Measurements from ENCODE around the gene SH3BGR.

SH3BGR gene

DNA sequence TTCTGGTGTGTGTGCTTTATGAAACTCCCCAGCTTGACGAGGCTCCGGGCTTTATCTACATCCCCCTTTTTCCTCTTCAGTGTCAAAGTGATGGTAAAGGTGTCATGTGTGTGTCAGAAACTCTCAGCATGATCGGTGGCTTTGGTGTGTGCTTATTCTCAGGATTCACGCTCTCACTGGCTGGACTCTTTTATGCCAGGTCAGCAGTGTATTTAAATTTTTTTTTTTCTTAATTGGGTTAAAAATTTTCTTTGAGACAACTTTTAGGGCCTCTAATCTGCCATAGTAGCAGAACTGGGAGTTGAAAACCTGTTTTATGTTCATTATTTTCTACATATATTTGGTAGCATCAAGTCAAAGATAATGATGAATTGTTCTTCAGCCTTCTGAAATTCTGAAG, 21.0 kb downstream of the SH3BGR start:
- DNase-seq (ENCODE audit: extremely low spot score) = no peak
- ChIA-PET POLR2A (no interaction called here), CTCF (no interaction called here)
- no peak for TF ChIP-seq BHLHE40 (IDR thresholded peaks at IDR 0.05; ENCODE audit: borderline replicate concordance)
- TF ChIP-seq HDGF (IDR thresholded peaks at IDR 0.05; ENCODE audit: borderline replicate concordance) = no peak
- TF ChIP-seq FOXK2 (IDR thresholded peaks at IDR 0.05) = no peak
- no peak for TF ChIP-seq FOXA1 (IDR thresholded peaks at IDR 0.05)
- TF ChIP-seq SP1 (IDR thresholded peaks at IDR 0.05) = no peak
- no peak for TF ChIP-seq L3MBTL2 (conservative IDR thresholded peaks at IDR 0.05)
- TF ChIP-seq TARDBP (IDR thresholded peaks at IDR 0.05) = no peak
- no peak for TF ChIP-seq ARNT (IDR thresholded peaks at IDR 0.05)
- TF ChIP-seq FOXM1 (IDR thresholded peaks at IDR 0.05; ENCODE audit: borderline replicate concordance) = no peak
- no peak for TF ChIP-seq LEF1 (IDR thresholded peaks at IDR 0.05; ENCODE audit: borderline replicate concordance)
- no peak for TF ChIP-seq ELF4 (IDR thresholded peaks at IDR 0.05)
- TF ChIP-seq ZNF384 (IDR thresholded peaks at IDR 0.05) = no peak

DNA sequence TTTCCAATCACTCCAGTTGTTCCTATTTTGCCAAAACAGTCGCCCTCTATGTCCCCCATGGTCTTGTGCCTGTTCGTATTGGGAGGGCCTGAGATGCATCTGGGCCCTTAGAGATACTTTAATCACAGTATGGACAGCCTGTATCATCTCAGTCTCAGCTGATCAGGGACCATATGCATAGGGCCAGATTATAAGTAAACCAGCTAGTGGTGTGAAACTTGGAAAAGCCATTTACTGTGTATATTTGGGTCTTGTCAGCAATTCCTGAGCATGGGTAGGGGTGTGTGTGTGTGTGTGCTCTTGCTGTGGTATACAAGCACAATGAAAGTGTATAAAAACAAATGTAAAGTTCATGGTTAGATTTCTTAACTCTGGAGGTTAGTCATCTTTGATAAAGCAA, 22.8 kb downstream of the SH3BGR start:
- CTCF ChIA-PET = no interaction called here
- POLR2A ChIA-PET = no interaction called here
- DNase-seq (ENCODE audit: extremely low spot score) = no peak
- TF ChIP-seq ELF4 (IDR thresholded peaks at IDR 0.05) (no peak), L3MBTL2 (conservative IDR thresholded peaks at IDR 0.05) (no peak), SP1 (IDR thresholded peaks at IDR 0.05) (no peak), NFRKB (IDR thresholded peaks at IDR 0.05) (no peak), ZNF384 (IDR thresholded peaks at IDR 0.05) (no peak), HDGF (IDR thresholded peaks at IDR 0.05; ENCODE audit: borderline replicate concordance) (no peak), SUZ12 (IDR thresholded peaks at IDR 0.05) (no peak), BHLHE40 (IDR thresholded peaks at IDR 0.05; ENCODE audit: borderline replicate concordance) (no peak), CTBP1 (IDR thresholded peaks at IDR 0.05; ENCODE audit: borderline replicate concordance) (no peak), FOXK2 (IDR thresholded peaks at IDR 0.05) (no peak), ARNT (IDR thresholded peaks at IDR 0.05) (no peak), LEF1 (IDR thresholded peaks at IDR 0.05; ENCODE audit: borderline replicate concordance) (no peak)
- TF ChIP-seq, protein P1, sequence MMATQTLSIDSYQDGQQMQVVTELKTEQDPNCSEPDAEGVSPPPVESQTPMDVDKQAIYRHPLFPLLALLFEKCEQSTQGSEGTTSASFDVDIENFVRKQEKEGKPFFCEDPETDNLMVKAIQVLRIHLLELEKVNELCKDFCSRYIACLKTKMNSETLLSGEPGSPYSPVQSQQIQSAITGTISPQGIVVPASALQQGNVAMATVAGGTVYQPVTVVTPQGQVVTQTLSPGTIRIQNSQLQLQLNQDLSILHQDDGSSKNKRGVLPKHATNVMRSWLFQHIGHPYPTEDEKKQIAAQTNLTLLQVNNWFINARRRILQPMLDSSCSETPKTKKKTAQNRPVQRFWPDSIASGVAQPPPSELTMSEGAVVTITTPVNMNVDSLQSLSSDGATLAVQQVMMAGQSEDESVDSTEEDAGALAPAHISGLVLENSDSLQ (IDR thresholded peaks at IDR 0.05) = no peak

DNA sequence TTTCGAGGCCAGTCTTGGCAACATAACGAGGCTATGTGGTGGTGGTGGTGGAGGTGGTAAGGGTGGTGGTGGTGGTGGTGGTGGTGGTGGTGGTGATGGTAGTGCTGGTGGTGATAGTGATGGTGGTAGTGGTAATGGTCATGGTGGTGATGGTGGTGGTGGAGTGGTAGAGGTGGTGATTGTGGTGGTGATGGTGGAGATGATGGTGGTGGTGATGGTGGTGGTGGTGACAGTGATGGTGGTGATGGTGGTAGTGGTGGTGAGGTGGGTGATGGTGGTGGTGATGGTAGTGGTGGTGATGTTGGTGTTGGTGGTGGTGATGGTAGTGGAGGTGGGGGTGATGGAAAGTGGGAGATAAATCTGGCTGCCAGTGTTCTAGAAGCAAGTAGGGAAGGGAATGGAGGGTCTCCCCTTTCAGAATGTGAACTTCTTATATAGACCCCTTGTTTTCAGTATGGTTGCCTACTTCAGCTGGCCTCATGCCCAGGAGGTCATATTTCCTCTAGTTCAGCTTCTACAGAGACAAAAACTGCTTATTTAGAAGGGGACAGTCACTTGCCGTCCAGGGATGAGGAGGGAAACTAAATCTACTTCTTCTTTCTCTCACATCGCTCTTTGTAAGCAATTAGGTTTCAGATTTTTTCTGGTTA, 27.5 kb downstream of the SH3BGR start:
- TF ChIP-seq ARNT (IDR thresholded peaks at IDR 0.05) (no peak), FOXK2 (IDR thresholded peaks at IDR 0.05) (no peak), BHLHE40 (IDR thresholded peaks at IDR 0.05; ENCODE audit: borderline replicate concordance) (no peak), CTBP1 (IDR thresholded peaks at IDR 0.05; ENCODE audit: borderline replicate concordance) (no peak), TARDBP (IDR thresholded peaks at IDR 0.05) (no peak), L3MBTL2 (conservative IDR thresholded peaks at IDR 0.05) (no peak), SUZ12 (IDR thresholded peaks at IDR 0.05) (no peak)
- no peak for DNase-seq (ENCODE audit: extremely low spot score)
- ChIA-PET POLR2A (no interaction called here), CTCF (no interaction called here)

DNA sequence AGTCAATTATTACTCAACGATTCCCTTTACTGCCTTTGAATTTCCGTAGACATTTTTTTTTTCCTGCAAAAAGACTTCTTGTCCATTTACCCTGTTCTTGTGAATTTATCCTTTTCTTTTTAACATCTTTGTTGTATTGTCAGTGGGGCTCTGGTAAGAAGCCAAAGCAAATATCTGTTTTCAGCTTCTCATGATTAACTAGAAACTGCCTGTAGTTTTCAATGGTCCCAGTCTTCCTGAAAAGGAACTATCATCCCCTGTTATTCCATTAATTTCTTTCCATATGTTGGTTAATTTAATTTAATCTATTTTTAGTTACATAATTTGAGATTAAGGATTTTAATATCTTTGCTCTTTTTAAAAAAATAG, 28.0 kb downstream of the SH3BGR start:
- CTCF ChIA-PET = no interaction called here
- POLR2A ChIA-PET = no interaction called here

DNA sequence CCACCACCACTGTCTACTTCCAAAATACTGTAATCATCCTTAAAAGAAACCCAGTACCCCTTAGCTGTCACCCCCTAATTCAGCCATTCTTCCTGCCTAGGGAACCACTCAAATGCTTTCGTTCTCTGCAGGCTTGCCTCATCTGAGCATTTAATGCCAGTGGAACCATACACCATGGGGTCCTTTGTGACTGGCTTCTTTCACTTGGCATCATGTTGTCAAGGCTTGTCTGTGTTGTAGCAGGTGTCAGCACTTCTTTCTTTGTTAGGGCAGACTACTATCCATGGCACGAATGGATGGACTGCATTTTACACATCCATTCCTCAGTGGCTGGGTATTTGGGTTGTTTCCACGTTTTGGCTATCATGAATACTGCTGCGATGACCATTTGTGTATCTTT, 28.5 kb downstream of the SH3BGR start:
- ChIA-PET POLR2A (no interaction called here), CTCF (no interaction called here)
- no peak for DNase-seq (ENCODE audit: extremely low spot score)
- no peak for TF ChIP-seq BHLHE40 (IDR thresholded peaks at IDR 0.05; ENCODE audit: borderline replicate concordance)
- TF ChIP-seq NFRKB (IDR thresholded peaks at IDR 0.05) = no peak
- TF ChIP-seq HDGF (IDR thresholded peaks at IDR 0.05; ENCODE audit: borderline replicate concordance) = no peak
- no peak for TF ChIP-seq ELF4 (IDR thresholded peaks at IDR 0.05)
- no peak for TF ChIP-seq ARNT (IDR thresholded peaks at IDR 0.05)
- no peak for TF ChIP-seq ZNF384 (IDR thresholded peaks at IDR 0.05)
- no peak for TF ChIP-seq SUZ12 (IDR thresholded peaks at IDR 0.05)
- TF ChIP-seq L3MBTL2 (conservative IDR thresholded peaks at IDR 0.05) = no peak
- TF ChIP-seq, protein P1 (IDR thresholded peaks at IDR 0.05) = no peak
- TF ChIP-seq FOXK2 (IDR thresholded peaks at IDR 0.05) = no peak
- TF ChIP-seq TARDBP (IDR thresholded peaks at IDR 0.05) = no peak
- TF ChIP-seq LEF1 (IDR thresholded peaks at IDR 0.05; ENCODE audit: borderline replicate concordance) = no peak
- TF ChIP-seq FOXA1 (IDR thresholded peaks at IDR 0.05) = no peak
- no peak for TF ChIP-seq CTBP1 (IDR thresholded peaks at IDR 0.05; ENCODE audit: borderline replicate concordance)
- no peak for TF ChIP-seq FOXM1 (IDR thresholded peaks at IDR 0.05; ENCODE audit: borderline replicate concordance)
- TF ChIP-seq SP1 (IDR thresholded peaks at IDR 0.05) = no peak

More for the DNA sequence above, 28.0 kb downstream of the SH3BGR start:
- TF ChIP-seq SUZ12 (IDR thresholded peaks at IDR 0.05) = no peak
- DNase-seq (ENCODE audit: extremely low spot score) = no peak

DNA sequence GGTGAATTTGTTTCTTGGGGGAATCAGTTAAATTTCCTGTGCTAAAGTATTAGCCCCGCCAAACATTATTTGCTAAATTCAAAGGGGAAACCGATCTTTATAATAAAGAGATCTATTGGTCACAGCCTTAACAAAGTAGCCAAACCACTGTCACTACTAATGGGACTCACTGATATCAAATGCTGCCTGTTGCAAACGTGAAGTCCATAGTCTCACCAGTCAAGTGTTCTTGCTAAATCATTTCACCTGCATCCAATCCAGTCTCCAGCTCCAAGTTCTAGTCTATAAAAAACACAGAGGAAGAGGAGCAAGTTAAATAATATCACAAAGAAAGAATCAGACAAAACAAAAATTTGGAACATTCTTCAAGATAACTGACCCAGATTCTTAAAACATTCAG, 30.1 kb downstream of the SH3BGR start:
- TF ChIP-seq NFRKB (IDR thresholded peaks at IDR 0.05) (no peak), CTBP1 (IDR thresholded peaks at IDR 0.05; ENCODE audit: borderline replicate concordance) (no peak), ARNT (IDR thresholded peaks at IDR 0.05) (no peak), SP1 (IDR thresholded peaks at IDR 0.05) (no peak), FOXM1 (IDR thresholded peaks at IDR 0.05; ENCODE audit: borderline replicate concordance) (no peak), LEF1 (IDR thresholded peaks at IDR 0.05; ENCODE audit: borderline replicate concordance) (no peak), BHLHE40 (IDR thresholded peaks at IDR 0.05; ENCODE audit: borderline replicate concordance) (no peak), ELF4 (IDR thresholded peaks at IDR 0.05) (no peak), TARDBP (IDR thresholded peaks at IDR 0.05) (no peak), L3MBTL2 (conservative IDR thresholded peaks at IDR 0.05) (no peak)
- TF ChIP-seq, protein P1 (IDR thresholded peaks at IDR 0.05) = no peak
- ChIA-PET CTCF (no interaction called here), POLR2A (no interaction called here)

More for the DNA sequence above, 30.1 kb downstream of the SH3BGR start:
- DNase-seq (ENCODE audit: extremely low spot score) = no peak

Data from HEK293T (cell line).